ENCODE results near the gene ORM2. TPM values are rescaled to one million over a fixed set of nuclear protein-coding genes. Genes with fewer than 3 reads are reported as not detected.
A peak's percentile ranks its signal among the peaks of the same experiment; 100 is the strongest.

Gene ORM2
- total and polyA plus RNA-seq, 2 of the 8 experiments (the other 6 are each of a cell fraction or from before 2014, with no cell fraction given): 1.3 TPM; not detected in 1

- H2AK5ac ChIP-seq (ENCODE audit: low read depth, low read length): no peak overlapping the region
- H3K79me2 ChIP-seq (ENCODE audit: control insufficient read depth in 1 of 2, insufficient read depth in 2 of 2, low read length in 2 of 2): no peaks in the 10 kb centered on the region
- no peak overlapping the region for H3K9ac ChIP-seq (replicated peaks in 1 of 4; ENCODE audit: extremely low read depth in 1 of 4, low read depth in 3 of 4, low read length in 3 of 4)
- no peak overlapping the region for H2BK12ac ChIP-seq (ENCODE audit: low read depth, low read length)
- no peak overlapping the region for H2BK20ac ChIP-seq (ENCODE audit: low read length)
- no peak overlapping the region for H3K56ac ChIP-seq (replicated peaks; ENCODE audit: insufficient read length, low read depth, low read length)
- no peak overlapping the region for H3K23ac ChIP-seq (ENCODE audit: insufficient read length)
- 0 out of 4 replicates have a peak, but pooled peaks cover 0 to under 1% of the 10 kb centered on the region in 2 experiments for H3K9me3 ChIP-seq (ENCODE audit: insufficient read depth in 2 of 2, low read depth in 1 of 2, low read length in 1 of 2)
- no peak overlapping the region for H3K27ac ChIP-seq (ENCODE audit: low read depth, low read length)
- no peak overlapping the region for H3K4me3 ChIP-seq (ENCODE audit: extremely low read depth in 1 of 4, insufficient read depth in 2 of 4, low read depth in 3 of 4, low read length in 4 of 4)
- no peak overlapping the region for H4K5ac ChIP-seq (ENCODE audit: insufficient read length, low read depth, low read length)
- no peak overlapping the region for H4K91ac ChIP-seq (replicated peaks; ENCODE audit: insufficient read length, low read length)
- no peak overlapping the region for H3K4ac ChIP-seq (replicated peaks; ENCODE audit: insufficient read length, low read depth, low read length)
- H3K4me2 ChIP-seq (ENCODE audit: insufficient read depth in 1 of 2, low read depth in 2 of 2, low read length in 2 of 2): no peak overlapping the region
- DNase-seq (ENCODE audit: low read depth in 1 of 2, low spot score in 2 of 2) (peak in 1 of 2 experiments; percentile 37), FAIRE-seq (no peak)
- H2AFZ ChIP-seq (ENCODE audit: low read length): no peak overlapping the region
- no peak overlapping the region for H2BK5ac ChIP-seq (ENCODE audit: low read depth, low read length)
- no peaks in the 10 kb centered on the region for H3K4me1 ChIP-seq (replicated peaks in 1 of 4; ENCODE audit: control insufficient read depth in 3 of 4, insufficient read depth in 4 of 4, low read length in 3 of 4)
- CTCF ChIA-PET (ENCODE audit: partially characterized antibody): interaction anchor here (0.6 to 2.0 kb wide), 11 partner anchors 9 to 218 kb away, joined by 3 to 11 read pairs (median 3); no protein-coding TSS in a partner anchor
- H4K8ac ChIP-seq (ENCODE audit: extremely low read depth, insufficient read depth, low read length): no peak overlapping the region
- WGBS, 2 experiments (ENCODE audit: extremely low coverage in 1 of 2, insufficient coverage in 1 of 2, insufficient read length in 1 of 2, insufficient replicate concordance in 2 of 2, low coverage in 1 of 2, low lambda C conversion rate in 2 of 2, missing lambda C conversion rate in 1 of 2): 92% methylated on average over 3 of the region's 4 CpGs; no CpG with 5 or more reads in 1 of the 2 experiments
- no peaks in the 10 kb centered on the region for H3K27me3 ChIP-seq (replicated peaks in 1 of 4; ENCODE audit: control insufficient read depth in 3 of 4, extremely low read depth in 1 of 4, insufficient read depth in 3 of 4, low read length in 3 of 4)
- no peak overlapping the region for H3K18ac ChIP-seq (ENCODE audit: extremely low read depth, low read length)
- H3K36me3 ChIP-seq (ENCODE audit: control insufficient read depth in 2 of 4, insufficient read depth in 4 of 4, low read length in 3 of 4): peaks cover 0 to 18% (median 6%) of the 10 kb centered on the region in 4 experiments; a peak in 4 of 8 replicates
- no peak overlapping the region for H2BK15ac ChIP-seq (ENCODE audit: low read length)
- no peak overlapping the region for H3K14ac ChIP-seq (ENCODE audit: insufficient read length)
- POLR2A ChIA-PET (ENCODE audit: partially characterized antibody): interaction anchor here (1.5 kb wide), 1 partner anchor 9 kb away, joined by 3 read pairs; no protein-coding TSS in a partner anchor
- no peak overlapping the region for H2BK120ac ChIP-seq (replicated peaks; ENCODE audit: low read depth, low read length)
- peaks cover 0 to 1% of the 10 kb centered on the region in 2 experiments for H4K20me1 ChIP-seq (replicated peaks in 1 of 2; ENCODE audit: control insufficient read depth in 1 of 2, insufficient read depth in 2 of 2, low read length in 2 of 2)
- H3K23me2 ChIP-seq (ENCODE audit: low read depth, low read length): no peaks in the 10 kb centered on the region
- H3K79me1 ChIP-seq (ENCODE audit: low read depth, low read length): no peaks in the 10 kb centered on the region
- TF ChIP-seq, protein P1, sequence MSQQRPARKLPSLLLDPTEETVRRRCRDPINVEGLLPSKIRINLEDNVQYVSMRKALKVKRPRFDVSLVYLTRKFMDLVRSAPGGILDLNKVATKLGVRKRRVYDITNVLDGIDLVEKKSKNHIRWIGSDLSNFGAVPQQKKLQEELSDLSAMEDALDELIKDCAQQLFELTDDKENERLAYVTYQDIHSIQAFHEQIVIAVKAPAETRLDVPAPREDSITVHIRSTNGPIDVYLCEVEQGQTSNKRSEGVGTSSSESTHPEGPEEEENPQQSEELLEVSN (IDR thresholded peaks at IDR 0.05): no peak
- no peak for TF ChIP-seq TEAD4 (IDR thresholded peaks at IDR 0.05; ENCODE audit: low read depth, low read length)
- no peak for TF ChIP-seq SIRT6 (IDR thresholded peaks at IDR 0.05; ENCODE audit: low read length)
- TF ChIP-seq CEBPB (IDR thresholded peaks at IDR 0.05; ENCODE audit: low read depth, low read length): no peak
- no peak for TF ChIP-seq KDM5A (IDR thresholded peaks at IDR 0.05; ENCODE audit: low read length)
- TF ChIP-seq USF2 (IDR thresholded peaks at IDR 0.05; ENCODE audit: low read length): no peak
- no peak for TF ChIP-seq TAF1 (IDR thresholded peaks at IDR 0.05; ENCODE audit: low read depth, low read length)
- TF ChIP-seq TCF12 (IDR thresholded peaks at IDR 0.05; ENCODE audit: low read depth, low read length): no peak
- no peak for TF ChIP-seq RAD21 (IDR thresholded peaks at IDR 0.05 in 1 of 2, conservative IDR thresholded peaks at IDR 0.05 in 1 of 2; ENCODE audit: low read depth in 2 of 2, low read length in 2 of 2)
- no peak for TF ChIP-seq GABPA (IDR thresholded peaks at IDR 0.05; ENCODE audit: borderline replicate concordance, insufficient read depth, low read length)
- no peak for TF ChIP-seq KDM4A (IDR thresholded peaks at IDR 0.05; ENCODE audit: low read depth, low read length, severe bottlenecking)
Observed at GRCh38 chr9:114300153-114300845, 29.4 kb upstream of the ORM2 start.
